SK-N-SH treated with all-trans-retinoic acid at 6 μM for 48 hours (cell line): ENCODE results near the gene MED29.

ENCODE experiments used
- ATAC-seq: fragments of 200-7000 bp; cut with Tn5 transposase; 3 replicates; pipeline ENCODE4 v1.9.1; 2020; ENCODE audit warnings: mild to moderate bottlenecking, moderate library complexity
- CSDC2 ChIP-seq: fragments of 250-450 bp; sonication (Bioruptor Pico); IDR thresholded peaks from 2 replicates; pipeline ENCODE4 v1.5.0; 2020; ENCODE audit warnings: mild to moderate bottlenecking, moderate library complexity
- CSRNP3 ChIP-seq: fragments of 250-450 bp; sonication (Bioruptor Pico); IDR thresholded peaks from 2 replicates; pipeline ENCODE4 v1.5.1; 2021; ENCODE audit warnings: mild to moderate bottlenecking, moderate library complexity
- ISL1 ChIP-seq: fragments of 250-450 bp; sonication (Bioruptor Pico); IDR thresholded peaks from 2 replicates; pipeline ENCODE4 v2.1.2; 2022; ENCODE audit warnings: mild to moderate bottlenecking, moderate library complexity
- PATZ1 ChIP-seq: fragments of 250-450 bp; sonication (Bioruptor Pico); IDR thresholded peaks from 2 replicates; pipeline ENCODE4 v1.8.0; 2020; ENCODE audit warnings: mild to moderate bottlenecking, moderate library complexity, borderline replicate concordance
- RARB ChIP-seq: fragments of 250-450 bp; sonication (Bioruptor Pico); IDR thresholded peaks from 2 replicates; pipeline ENCODE4 v1.8.0; 2021; ENCODE audit warnings: mild to moderate bottlenecking, moderate library complexity
- SNAI2 ChIP-seq: fragments of 250-450 bp; sonication (Bioruptor Pico); IDR thresholded peaks from 2 replicates; pipeline ENCODE4 v1.5.0; 2020; ENCODE audit warnings: mild to moderate bottlenecking, moderate library complexity
- TOX ChIP-seq: fragments of 250-450 bp; sonication (Bioruptor Pico); IDR thresholded peaks from 2 replicates; pipeline ENCODE4 v1.8.0; 2021; ENCODE audit warnings: mild to moderate bottlenecking, moderate library complexity, borderline replicate concordance
- TSHZ2 ChIP-seq: fragments of 250-450 bp; sonication (Bioruptor Pico); IDR thresholded peaks from 2 replicates; pipeline ENCODE4 v1.5.0; 2020; ENCODE audit warnings: mild to moderate bottlenecking, moderate library complexity
- ZC3H10 ChIP-seq: fragments of 250-450 bp; sonication (Bioruptor Pico); IDR thresholded peaks from 2 replicates; pipeline ENCODE4 v1.5.1; 2021; ENCODE audit warnings: mild to moderate bottlenecking, moderate library complexity
- ZFP30 ChIP-seq: fragments of 450-650 bp; formaldehyde crosslinking; IDR thresholded peaks from 2 replicates; pipeline ENCODE4 v1.5.0; 2022; ENCODE audit warnings: mild to moderate bottlenecking, moderate library complexity
- ZNF565 ChIP-seq: fragments of 450-650 bp; formaldehyde crosslinking; conservative IDR thresholded peaks from 2 replicates; pipeline ENCODE4 v1.5.0; 2020; ENCODE audit warnings: low read depth, mild to moderate bottlenecking, moderate library complexity
- ZNF8 ChIP-seq: fragments of 450-650 bp; formaldehyde crosslinking; IDR thresholded peaks from 2 replicates; pipeline ENCODE4 v1.5.0; 2020; ENCODE audit warnings: mild to moderate bottlenecking, moderate library complexity

The MED29 gene

GRCh38 chr19:39401070-39401548 is 9.9 kb downstream of the MED29 start:
- TF ChIP-seq ZC3H10 (CRISPR knock-in tag): no peak
- TF ChIP-seq ZFP30 (CRISPR knock-in tag): no peak
- no peak for TF ChIP-seq ZNF565 (CRISPR knock-in tag)
- TF ChIP-seq SNAI2: no peak
- TF ChIP-seq TOX (CRISPR knock-in tag): no peak
- TF ChIP-seq CSRNP3: no peak
- TF ChIP-seq TSHZ2 (CRISPR knock-in tag): no peak
- no peak for ATAC-seq

GRCh38 chr19:39401549-39402345 is 10.6 kb downstream of the MED29 start:
- TF ChIP-seq CSDC2 (CRISPR knock-in tag) (0 out of 2 replicates have a peak, but pooled peaks have one; percentile 33), ZFP30 (CRISPR knock-in tag) (no peak)
- ATAC-seq: peak; percentile 21

- TF ChIP-seq ZC3H10 (CRISPR knock-in tag) (peak; percentile 38; the same call in 1 of the 2 replicates), ZNF8 (CRISPR knock-in tag) (no peak)
- ATAC-seq: peak; percentile 35
Observed at GRCh38 chr19:39402346-39403300, 11.4 kb downstream of the MED29 start.

- ATAC-seq: peak; percentile 64
- TF ChIP-seq RARB (0 out of 2 replicates have a peak, but pooled peaks have one; percentile 62), ISL1 (peak; percentile 24; the same call in 1 of the 2 replicates), SNAI2 (no peak), CSRNP3 (no peak), PATZ1 (CRISPR knock-in tag) (peak; percentile 67; the same call in 1 of the 2 replicates), CSDC2 (CRISPR knock-in tag) (peak; percentile 74; the same call in 1 of the 2 replicates)
Observed at GRCh38 chr19:39403331-39404312, 12.4 kb downstream of the MED29 start.
